Measurements from ENCODE around the gene TOR1B.

- no peak for TF ChIP-seq CTCF (IDR thresholded peaks at IDR 0.05; ENCODE audit: insufficient read depth, low read length, poor library complexity, severe bottlenecking)
- TF ChIP-seq EZH2phosphoT487 (conservative IDR thresholded peaks at IDR 0.05; ENCODE audit: low read length), result no peak
Measured at GRCh38 chr9:129845373-129845772, 42.4 kb downstream of the TOR1B start.
